RPMI8226 (cell line): Measurements from ENCODE around the gene STX18.
"Not testable (repeated sequence)": the region's sequence is repeated elsewhere in the genome, so short reads cannot be mapped to it uniquely, and the experiment has no call there.

Source experiments
- DNase-seq: peaks from one replicate; pipeline ENCODE4 v3.0.0-alpha.2; 2015

STX18 gene

GRCh38 chr4:4541661-4542570 is at the start of gene STX18:
STX18 (minus strand) TSS chr4:4542048; CDS start chr4:4541964, 84 bp downstream.
- peak; percentile 85 for DNase-seq

- no peak for DNase-seq
These were observed 49.2 kb upstream of the STX18 start for GRCh38 chr4:4591071-4591470.

DNA sequence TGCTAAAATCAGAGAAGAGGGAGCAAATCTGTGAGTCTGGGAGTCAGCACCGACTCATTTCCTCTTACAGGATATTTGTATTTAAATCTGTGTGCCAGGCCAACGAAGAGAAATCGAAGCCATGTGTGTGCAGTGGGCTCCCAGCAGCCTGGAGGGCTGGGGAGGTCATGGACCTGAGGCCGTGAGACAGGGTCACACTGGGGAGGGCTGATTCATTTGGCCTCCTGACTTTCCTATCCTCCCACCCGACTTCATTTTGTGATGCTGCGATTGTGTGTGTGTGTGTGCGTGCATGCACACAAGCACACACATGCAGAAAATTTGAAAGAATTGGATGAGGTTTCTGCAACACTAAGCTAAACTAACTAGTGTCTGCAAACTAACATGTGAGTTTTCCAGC is 48.7 kb upstream of the STX18 start:
- no peak for DNase-seq

GRCh38 chr4:4585012-4585670 is 43.3 kb upstream of the STX18 start:
- DNase-seq, result no peak

GRCh38 chr4:4583606-4584005 is 41.8 kb upstream of the STX18 start:
- no peak for DNase-seq

DNA sequence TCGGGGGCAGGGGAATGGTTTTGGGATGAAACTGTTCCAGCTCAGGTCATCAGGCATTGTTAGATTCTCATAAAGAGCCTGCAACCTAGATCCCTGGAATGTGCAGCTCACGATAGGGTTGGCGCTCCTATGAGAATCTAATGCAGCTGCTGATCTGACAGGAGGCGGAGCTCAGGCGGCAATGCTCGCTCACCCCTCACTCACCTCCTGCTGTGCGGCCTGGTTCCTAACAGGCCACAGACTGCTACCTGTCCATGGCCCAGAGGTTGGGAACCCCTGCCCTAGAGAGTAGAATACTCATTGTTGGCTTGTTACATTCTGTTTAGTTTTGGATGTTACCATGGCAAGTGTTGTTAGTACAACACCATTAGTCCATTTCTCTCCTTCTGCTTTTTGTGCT is 40.8 kb upstream of the STX18 start:
- no peak for DNase-seq

DNA sequence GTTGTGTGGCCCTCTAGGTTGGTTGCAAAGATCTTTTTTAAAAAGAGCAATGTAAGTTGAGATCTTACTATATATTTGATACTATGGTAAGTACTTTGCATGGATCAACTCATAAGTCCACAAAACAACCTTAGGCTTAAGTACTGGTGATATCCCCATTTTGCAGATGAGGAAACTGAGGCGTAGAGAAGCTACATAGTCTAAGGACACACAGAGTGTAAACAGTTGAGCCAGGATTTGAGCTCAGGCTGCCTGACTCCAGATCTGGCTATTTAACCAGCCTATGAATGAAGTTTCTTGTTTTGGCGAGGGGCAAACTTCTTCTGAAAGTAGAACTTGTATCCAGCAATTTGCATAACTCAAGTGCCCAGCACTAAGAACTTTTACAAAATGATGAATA is 38.6 kb upstream of the STX18 start:
- DNase-seq, result no peak

DNA sequence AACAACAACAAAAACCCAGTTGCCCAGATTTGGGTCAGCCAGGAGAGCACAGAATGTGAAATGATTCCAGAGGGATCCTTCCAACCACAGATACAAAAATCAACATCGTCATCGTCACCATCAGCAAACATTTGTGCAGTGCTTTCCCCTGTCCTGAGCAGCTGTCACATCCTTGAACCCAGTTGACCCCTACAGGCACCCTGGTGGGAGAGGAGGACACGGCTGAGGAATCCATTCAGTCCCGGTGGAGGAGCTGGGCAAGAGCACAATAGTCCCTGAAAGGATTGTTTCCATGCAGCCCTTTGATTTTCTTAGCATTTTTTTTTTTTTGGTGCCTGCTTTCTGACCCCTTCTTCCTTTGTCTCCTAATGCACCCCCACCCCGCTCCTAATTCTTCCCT is 37.1 kb upstream of the STX18 start:
- no peak for DNase-seq

GRCh38 chr4:4577359-4577875 is 35.6 kb upstream of the STX18 start:
- no peak for DNase-seq

DNA sequence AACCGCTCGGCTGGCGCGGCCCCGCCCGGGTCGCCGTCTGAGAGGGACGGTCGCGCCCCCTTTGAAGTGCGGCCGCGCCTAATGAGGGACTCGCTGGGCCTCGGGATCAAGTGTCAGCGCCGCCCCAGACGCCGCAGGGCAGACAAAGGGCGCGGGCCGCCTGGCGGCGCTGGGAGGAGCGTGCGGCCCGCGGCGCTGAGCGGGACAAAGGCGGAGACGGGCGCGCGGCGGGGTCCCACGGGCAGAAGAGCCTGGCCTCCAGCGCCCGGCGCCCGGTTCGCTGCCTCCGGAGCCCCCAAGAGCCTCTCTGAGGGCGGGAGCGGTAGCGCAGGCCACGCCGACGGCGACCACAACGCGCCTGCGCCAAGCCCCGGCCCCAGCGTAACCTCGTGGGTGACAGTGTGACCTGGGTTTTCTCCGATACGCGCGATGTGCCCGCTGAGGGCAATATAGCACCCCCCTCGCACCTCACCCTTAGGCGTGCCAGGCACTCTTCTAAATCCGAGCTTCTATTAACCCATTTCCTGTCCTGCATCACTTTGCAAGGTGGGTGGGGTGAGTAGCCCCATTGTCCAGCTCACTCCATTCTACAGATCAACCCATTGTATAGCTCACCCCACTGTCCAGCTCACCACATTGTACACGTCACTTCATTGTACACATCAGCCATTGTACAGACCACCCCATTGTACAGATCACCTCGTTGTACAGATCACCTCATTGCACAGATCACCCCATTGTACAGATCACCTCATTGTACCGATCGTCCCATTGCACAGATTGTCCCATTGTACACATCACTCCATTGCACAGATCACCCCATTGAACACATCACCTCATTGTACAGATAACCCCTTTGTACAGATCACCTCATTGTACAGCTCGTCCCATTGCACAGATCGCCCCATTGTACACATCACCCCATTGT is 33.7 kb upstream of the STX18 start:
- no peak for DNase-seq

DNA sequence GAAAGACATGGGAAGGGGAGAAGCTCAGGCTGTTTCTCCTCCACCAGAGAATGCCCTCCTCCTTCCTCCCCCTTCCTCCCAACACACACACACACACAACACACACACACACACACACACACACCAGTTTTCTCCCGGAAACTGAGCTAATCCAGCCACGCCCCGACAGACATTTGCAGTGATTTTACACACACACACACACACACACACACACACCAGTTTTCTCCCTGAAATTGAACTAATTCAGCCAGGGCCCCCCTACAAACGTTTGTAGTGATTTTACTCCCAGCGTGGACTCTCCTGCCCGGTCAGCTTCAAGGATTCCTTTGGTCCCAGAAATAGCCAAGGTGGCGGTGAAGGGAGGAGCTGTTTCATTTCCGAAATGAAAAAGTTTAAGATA is 32.9 kb upstream of the STX18 start:
- DNase-seq, result no peak

DNA sequence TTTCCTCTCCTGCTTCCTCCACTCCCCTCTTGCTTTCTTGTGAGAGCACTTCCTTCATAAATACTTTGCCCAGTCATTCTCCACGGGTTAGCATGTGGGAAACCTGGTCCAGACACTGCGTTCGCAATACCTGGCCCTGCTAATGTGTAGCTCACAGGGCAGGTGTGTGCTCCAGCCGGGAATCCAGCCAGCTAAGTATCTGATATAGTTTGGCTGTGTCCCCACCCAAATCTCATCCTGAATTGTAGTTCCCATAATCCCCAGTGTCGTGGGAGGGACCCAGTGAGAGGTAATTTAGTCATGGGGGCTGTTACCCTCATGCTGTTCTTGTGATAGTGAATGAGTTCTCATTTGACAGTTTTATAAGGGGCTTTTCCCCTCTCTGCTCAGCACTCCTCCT is 32.2 kb upstream of the STX18 start:
- DNase-seq, result no peak

DNA sequence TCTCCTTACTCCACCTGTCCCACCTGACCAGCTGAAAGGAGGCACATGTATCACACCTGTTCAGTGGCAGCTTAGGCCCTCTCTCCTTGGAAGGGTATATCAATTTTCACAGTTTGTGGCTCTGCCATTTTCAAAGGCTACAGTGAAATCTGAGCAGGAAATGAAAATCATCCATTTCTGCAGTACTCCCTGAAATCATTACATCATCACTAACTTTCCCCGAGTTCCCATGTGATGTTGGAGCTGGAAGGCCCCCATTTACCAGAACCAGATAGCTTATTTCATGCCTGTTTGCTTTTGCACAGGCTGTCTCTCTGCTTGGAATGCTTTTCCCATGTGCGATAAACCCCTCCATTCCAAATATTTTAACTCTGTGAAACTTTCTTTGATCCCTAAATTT is 31.0 kb upstream of the STX18 start:
- no peak for DNase-seq

DNA sequence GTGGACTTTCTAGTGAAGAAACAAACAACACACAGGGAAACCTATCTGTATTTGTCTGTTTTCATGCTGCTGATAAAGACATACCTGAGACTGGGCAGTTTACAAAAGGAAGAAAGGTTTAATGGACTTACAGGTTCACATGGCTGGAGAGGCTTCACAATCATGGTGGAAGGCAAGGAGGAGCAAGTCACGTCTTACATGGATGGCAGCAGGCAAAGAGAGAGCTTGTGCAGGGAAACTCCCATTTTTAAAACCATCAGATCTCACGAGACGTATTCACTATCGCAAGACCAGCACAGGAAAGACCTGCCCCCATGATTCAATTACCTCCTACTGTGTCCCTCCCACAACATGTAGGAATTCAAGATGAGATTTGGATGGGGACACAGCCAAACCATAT is 28.0 kb upstream of the STX18 start:
- DNase-seq, result not testable (repeated sequence)

GRCh38 chr4:4568806-4569427 is 27.1 kb upstream of the STX18 start:
- no peak for DNase-seq

GRCh38 chr4:4566359-4566758 is 24.5 kb upstream of the STX18 start:
- DNase-seq, result not testable (repeated sequence)

DNA sequence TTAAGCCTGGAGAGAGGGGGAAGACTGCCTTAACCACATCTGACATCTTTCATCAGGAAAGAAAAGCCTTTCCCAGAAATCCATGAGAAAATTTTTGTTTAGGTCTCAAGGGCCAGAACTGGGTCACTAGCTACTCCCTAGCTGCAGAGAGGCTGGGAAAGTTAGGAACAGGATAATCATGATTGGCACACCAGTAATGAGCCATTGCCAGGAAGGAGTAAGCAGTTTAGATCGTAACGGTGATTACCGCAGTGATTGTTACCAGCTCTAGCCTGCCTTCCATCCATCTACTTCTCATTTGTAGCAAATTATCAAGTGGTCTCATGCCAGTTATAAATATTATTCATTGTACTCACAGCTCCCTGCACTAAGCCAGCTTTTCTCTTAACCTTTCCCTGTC is 22.7 kb upstream of the STX18 start:
- DNase-seq, result no peak

GRCh38 chr4:4560642-4561041 is 18.8 kb upstream of the STX18 start:
- DNase-seq, result no peak

DNA sequence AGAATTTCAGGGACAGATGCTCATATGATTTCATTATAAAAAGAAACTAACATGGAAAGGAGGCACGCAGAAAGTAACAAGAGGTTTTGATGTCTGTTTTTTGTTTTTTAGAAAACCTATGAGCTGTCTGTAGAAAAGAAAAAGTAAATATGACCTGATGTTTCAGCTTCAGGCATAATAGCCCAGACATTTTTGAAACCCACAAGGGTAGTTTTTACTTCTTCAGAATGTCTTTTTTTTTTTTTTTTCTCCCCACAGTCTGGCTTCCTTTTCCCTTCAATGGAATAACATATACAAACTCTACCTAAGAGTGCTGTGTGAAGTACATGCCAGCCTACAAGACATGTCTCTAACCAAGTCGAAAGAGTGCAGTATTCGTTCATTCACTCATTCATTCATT is 18.3 kb upstream of the STX18 start:
- no peak for DNase-seq

DNA sequence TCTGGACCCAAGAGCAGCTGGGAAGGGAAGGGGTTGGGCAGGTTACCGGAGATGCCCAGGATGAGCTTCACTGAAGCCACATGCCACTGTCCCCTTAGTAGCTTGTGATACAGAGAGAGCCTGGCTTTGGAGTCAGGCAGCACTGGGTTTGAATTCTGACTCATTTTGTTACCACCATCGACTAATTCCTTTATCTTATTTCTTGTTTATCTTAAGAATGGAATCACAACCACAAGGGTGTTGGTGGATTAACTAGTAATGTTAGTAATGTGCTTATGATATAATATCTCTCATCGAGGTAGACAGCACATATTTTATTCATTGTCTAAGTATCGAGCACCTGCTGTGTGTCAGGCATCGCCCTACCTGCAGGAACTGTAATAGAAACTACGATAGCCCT is 17.7 kb upstream of the STX18 start:
- no peak for DNase-seq

- DNase-seq, result no peak
These were observed 17.0 kb upstream of the STX18 start for GRCh38 chr4:4558881-4559280.

DNA sequence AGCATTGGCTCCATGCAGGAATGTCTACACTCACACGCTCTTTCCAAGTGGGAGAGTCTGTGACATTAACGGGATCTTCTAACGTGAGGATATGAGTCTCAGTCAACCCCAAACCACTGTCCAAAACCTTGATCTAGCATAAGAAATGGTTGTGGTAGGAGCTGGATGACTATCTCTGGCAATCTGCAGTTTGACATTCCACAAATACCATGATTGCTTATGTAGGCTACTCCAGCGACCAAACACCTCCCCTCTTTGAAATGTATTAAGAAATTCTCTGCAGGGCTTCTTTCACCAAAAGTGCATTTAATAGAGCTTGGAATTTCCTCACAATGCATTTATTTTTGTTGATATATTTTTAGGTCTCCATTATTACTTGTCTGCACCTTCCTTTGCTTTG is 14.1 kb upstream of the STX18 start:
- DNase-seq, result no peak

DNA sequence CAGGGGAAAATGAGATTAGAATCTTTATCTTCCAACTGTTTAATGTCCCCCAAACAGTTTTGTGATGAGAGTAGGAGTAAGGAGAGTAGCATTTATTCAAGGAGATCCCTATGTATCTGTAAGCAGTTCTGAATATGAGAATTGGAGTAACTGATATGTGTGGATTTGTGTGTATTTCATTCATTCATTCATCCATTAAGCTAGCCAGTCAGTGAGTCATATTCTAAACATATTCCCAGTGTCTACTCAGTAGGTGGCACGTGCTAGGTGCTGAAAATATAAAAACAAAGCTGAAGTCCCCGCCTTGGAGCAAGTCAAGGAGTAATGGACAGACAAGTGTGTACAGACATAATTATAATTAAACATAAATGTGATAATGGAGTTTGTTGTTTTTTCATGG is 12.4 kb upstream of the STX18 start:
- DNase-seq, result no peak
